SIG-M5 treated with dmso at 0.1 percent for 504 hours (cell line): ENCODE measurements around the gene HAPLN2.
A peak's percentile ranks its signal among the peaks of the same experiment; 100 is the strongest.
"Not testable (repeated sequence)": the region's sequence is repeated elsewhere in the genome, so short reads cannot be mapped to it uniquely, and the experiment has no call there.

Experiments used
- DNase-seq: peaks from one replicate; lab custom pipeline; 2025; ENCODE audit not compliant: unreplicated experiment; lab: John Stamatoyannopoulos, UW

Gene HAPLN2

GRCh38 chr1:156616463-156616862 lies 2.8 kb upstream of the HAPLN2 start:
- no peak for DNase-seq

- no peak for DNase-seq
Observed at GRCh38 chr1:156619582-156619955, 354 bp downstream of the HAPLN2 start.

DNA sequence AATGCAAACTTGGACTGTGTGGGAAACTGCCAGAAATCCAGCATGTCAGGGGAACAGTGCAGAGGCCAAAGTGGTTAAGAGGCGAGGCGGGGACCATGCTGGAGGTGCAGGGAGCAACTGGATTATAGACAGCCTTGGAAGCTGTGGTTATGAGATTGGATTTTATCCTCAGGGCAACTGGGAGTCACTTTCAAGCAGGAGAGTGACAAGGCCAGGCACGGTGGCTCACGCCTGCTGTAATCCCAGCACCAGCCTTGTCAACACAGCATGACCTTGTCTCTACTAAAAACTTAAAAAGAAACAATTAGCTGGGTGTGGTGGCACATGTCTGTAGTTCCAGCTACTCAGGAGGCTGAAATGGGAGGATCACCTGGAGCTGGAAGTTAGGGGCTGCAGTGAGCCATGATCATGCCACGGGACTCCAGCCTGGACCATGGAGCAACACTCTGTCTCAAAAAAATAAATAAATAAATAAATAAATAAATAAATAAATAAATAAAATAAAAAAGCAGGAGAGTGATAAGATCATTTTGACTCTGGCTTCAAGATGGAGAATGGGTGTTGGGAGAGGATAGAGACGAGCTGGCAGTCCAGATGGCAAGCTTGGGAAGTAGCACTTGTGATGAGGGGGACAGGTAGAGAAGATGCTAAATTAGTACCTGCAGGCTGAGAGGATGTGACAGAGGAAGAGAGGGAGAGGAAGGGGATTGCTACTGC lies 3.5 kb downstream of the HAPLN2 start:
- no peak for DNase-seq

GRCh38 chr1:156623946-156624813 lies 5.0 kb downstream of the HAPLN2 start:
- peak; percentile 59 for DNase-seq

DNA sequence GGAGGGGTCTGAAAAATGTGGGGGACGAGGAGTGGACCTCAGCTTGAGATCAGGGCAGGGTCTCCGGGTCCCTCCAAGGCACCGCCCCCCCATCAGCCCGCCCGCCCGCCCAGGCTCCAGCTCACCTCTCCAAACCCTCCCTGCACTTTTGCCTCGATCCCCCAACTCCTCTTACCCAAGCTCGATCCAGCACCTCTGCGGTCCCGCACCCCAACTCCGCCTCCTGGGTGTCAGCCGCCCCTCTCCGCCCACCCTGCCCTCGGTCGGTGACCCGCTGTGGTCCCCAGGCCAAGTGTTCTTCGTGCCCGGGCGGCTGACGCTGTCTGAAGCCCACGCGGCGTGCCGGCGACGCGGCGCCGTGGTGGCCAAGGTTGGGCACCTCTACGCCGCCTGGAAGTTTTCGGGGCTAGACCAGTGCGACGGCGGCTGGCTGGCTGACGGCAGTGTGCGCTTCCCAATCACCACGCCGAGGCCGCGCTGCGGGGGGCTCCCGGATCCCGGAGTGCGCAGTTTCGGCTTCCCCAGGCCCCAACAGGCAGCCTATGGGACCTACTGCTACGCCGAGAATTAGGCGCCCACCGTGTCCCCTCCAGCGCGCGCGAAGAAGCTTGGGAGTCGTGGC lies 5.7 kb downstream of the HAPLN2 start:
- no peak for DNase-seq

DNA sequence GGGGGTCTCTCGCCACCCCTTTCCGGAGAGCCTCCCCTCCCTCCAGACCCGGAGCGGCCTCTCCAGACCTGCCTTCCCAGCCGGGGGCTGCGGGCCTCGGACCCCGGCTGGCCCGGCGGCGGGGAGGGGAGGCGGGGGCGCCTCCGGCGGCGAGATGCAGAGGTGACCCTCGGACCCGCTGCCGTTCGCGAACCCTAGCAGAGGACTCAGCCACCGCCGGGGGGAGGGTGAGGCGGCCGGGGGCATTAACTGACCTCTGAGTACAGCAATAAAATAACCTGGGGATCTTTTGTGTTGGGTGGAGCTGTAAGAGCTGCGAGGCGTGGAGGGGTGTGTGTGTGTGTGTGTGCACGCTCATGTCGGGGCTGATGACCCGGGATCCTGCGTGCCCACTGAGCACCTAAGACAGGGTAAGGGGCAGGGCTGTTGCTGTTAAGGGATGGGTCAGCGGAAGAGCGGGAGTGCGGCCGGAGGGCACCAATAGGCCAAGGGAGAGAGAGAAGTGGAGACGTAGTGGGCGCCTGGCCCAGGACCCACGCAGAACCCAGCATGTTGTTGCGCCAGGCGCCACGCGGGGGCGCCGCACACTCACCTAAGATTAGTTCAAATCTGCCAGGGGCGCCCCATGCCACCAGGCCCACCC lies 6.3 kb downstream of the HAPLN2 start:
- DNase-seq, result no peak

DNA sequence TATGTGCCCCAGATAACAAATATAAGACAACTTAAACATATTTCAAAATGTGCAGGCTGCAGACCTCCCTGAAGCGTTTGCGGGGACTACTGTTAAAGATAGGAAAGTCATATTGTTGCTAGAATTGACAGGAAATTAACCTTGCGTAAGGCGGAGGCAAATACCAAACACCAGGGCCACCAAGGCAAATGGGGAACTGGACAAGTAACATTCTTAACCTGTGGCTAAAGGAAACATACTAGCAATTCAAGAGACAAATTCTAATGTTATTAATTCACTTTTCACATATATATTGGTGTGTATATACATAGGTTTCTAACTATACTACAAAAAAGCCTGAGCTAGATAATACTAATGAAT lies 6.8 kb downstream of the HAPLN2 start:
- DNase-seq, result no peak

- DNase-seq, result peak; percentile 50
Observed at GRCh38 chr1:156627313-156627880, 8.2 kb downstream of the HAPLN2 start.

DNA sequence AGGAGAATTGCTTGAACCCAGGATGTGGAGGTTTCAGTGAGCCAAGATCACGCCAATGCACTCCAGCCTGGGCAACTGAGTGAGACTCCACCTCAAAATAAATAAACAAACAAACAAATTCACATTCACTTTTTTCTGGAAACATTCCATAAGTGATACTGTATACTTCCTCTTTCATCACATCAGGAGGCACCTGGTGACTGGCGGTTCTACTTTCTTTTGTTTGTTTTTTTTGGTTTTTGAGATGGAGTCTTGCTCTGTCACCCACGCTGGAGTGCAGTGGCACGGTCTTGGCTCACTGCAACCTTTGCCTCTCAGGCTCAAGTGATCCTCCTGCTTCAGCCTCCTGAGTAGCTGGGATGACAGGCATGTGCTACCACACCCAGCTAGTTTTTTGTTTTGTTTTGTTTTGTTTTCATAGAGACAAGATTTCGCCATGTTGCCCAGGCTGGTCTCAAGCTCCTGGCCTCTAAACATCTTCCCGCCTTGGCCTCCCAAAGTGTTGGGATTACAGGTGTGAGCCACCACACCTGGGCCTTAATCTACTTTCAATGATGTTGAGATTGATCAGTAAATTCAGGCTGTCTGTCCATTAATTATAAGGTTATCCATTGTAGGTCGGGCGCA lies 10.7 kb downstream of the HAPLN2 start:
- no peak for DNase-seq

- DNase-seq, result not testable (repeated sequence)
Observed at GRCh38 chr1:156631152-156631551, 11.9 kb downstream of the HAPLN2 start.

GRCh38 chr1:156632355-156632754 lies 13.1 kb downstream of the HAPLN2 start:
- no peak for DNase-seq

GRCh38 chr1:156638189-156638985 lies 19.2 kb downstream of the HAPLN2 start:
- no peak for DNase-seq

GRCh38 chr1:156639601-156640101 lies 20.4 kb downstream of the HAPLN2 start:
- DNase-seq, result peak; percentile 30

- no peak for DNase-seq
Observed at GRCh38 chr1:156640842-156641706, 21.9 kb downstream of the HAPLN2 start.

DNA sequence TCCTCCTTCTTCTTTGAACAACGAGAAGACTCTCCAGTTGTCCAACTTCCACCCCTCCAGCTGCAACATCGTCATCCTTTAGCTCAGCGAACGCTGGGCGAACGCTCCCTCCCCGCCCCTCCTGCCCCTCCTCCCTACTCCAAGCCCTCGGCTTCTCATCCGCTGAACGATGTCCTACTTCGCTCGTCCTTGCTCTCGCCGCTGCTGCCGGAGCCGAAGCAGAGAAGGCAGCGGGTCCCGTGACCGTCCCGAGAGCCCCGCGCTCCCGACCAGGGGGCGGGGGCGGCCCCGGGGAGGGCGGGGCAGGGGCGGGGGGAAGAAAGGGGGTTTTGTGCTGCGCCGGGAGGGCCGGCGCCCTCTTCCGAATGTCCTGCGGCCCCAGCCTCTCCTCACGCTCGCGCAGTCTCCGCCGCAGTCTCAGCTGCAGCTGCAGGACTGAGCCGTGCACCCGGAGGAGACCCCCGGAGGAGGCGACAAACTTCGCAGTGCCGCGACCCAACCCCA lies 22.6 kb downstream of the HAPLN2 start, which contains the start of gene BCAN:
TSS of gene BCAN (plus strand) at position 357 of the 504 bp plus-strand sequence. CDS start 3,938 bp downstream, outside the sequence.
- no peak for DNase-seq

GRCh38 chr1:156642265-156643048 lies 23.2 kb downstream of the HAPLN2 start:
- DNase-seq, result no peak

DNA sequence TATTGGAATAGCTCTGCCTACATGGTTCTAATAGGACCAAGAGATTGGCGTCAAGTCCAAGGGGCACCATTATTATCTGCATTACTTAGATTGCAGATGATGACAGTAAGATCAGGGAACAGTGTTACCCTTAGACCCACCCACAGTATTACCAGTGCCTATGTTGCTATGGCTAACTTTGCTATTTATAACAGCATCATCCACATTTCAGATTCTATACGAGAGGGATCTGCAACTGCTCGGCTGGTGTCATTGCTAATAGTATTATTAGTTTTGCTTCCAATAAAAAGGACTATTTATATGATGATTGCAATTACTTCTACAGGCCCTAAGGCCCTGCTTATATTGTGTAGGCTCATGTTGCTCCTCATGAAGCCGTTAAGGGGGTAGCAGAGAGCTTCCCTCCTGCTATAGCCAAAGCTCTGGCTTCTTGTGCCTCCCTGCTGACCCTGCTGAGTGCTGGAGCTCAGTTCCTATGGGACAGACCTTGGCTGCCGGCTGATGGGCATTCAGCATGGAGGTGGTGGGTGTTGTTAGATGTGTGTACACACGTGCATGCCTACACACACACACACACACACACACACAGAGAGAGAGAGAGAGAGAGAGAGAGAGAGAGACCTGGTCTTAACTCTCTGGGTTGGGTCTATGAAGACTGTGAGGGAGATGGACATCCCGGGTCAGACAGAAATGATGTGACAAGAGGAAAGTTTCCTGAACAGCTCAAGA lies 24.0 kb downstream of the HAPLN2 start:
- DNase-seq, result no peak
